GM23338 (cell line): Measurements from ENCODE around the gene NFIC. TPM values are rescaled to one million over a fixed set of nuclear protein-coding genes. Genes with fewer than 3 reads are reported as not detected.

Experiments
- ATAC-seq: fragments of 200-7000 bp; cut with Tn5 transposase; 3 replicates; pipeline ENCODE4 v1.9.1; 2020
- DNase-seq: peaks from one replicate; pipeline ENCODE4 v3.0.0-alpha.2; 2015; ENCODE audit warnings: low spot score
- H2AFZ ChIP-seq: fragments of 200-600 bp; sonication (generic); 2 replicates; pipeline ENCODE4 v1.8.0; 2016; ENCODE audit warnings: antibody characterized with exemption, mild to moderate bottlenecking, moderate library complexity
- H3F3A ChIP-seq: fragments of 200-600 bp; sonication (generic); replicated peaks from 2 replicates; pipeline ENCODE4 v1.8.0; 2017; ENCODE audit warnings: antibody characterized with exemption, mixed run types, low read depth
- H3K27ac ChIP-seq: fragments of 200-600 bp; sonication (generic); 2 replicates; pipeline ENCODE4 v1.6.1; 2016; ENCODE audit warnings: low read depth
- H3K27me3 ChIP-seq: fragments of 200-600 bp; sonication (generic); 2 replicates; pipeline ENCODE4 v1.8.0; 2016; ENCODE audit warnings: mild to moderate bottlenecking, mixed run types, moderate library complexity; ENCODE audit not compliant: insufficient read depth
- H3K36me3 ChIP-seq: fragments of 200-600 bp; sonication (generic); 2 replicates; pipeline ENCODE4 v1.8.0; 2016; ENCODE audit warnings: mild to moderate bottlenecking; ENCODE audit not compliant: insufficient read depth
- H3K4me1 ChIP-seq: fragments of 200-600 bp; sonication (generic); 2 replicates; pipeline ENCODE4 v1.8.0; 2016; ENCODE audit warnings: mild to moderate bottlenecking, moderate library complexity; ENCODE audit not compliant: insufficient read depth
- H3K4me2 ChIP-seq: fragments of 200-600 bp; sonication (generic); 2 replicates; pipeline ENCODE4 v1.7.1; 2017; ENCODE audit warnings: mixed run types
- H3K4me3 ChIP-seq: fragments of 200-600 bp; sonication (generic); 2 replicates; pipeline ENCODE4 v1.6.1; 2016; ENCODE audit warnings: mixed run types
- H3K79me2 ChIP-seq: fragments of 200-600 bp; sonication (generic); replicated peaks from 2 replicates; pipeline ENCODE4 v1.8.0; 2017; ENCODE audit warnings: mild to moderate bottlenecking; ENCODE audit not compliant: insufficient read depth
- H3K9me2 ChIP-seq: fragments of 200-600 bp; sonication (generic); 2 replicates; pipeline ENCODE4 v1.8.0; 2017; ENCODE audit not compliant: insufficient read depth
- H4K20me1 ChIP-seq: fragments of 200-600 bp; sonication (generic); replicated peaks from 2 replicates; pipeline ENCODE4 v1.8.0; 2017; ENCODE audit warnings: mild to moderate bottlenecking; ENCODE audit not compliant: insufficient read depth
- H3K27ac Mint-ChIP-seq: 2 replicates; pipeline ENCODE4 v1.8.0; 2020; ENCODE audit warnings: inconsistent platforms, mild to moderate bottlenecking, moderate library complexity, mixed read lengths
- H3K27me3 Mint-ChIP-seq: 3 replicates; pipeline ENCODE4 v1.8.0; 2022; ENCODE audit warnings: low read depth, mild to moderate bottlenecking, moderate library complexity, mixed read lengths, inconsistent platforms; ENCODE audit not compliant: insufficient read depth, poor library complexity
- H3K36me3 Mint-ChIP-seq: 3 replicates; pipeline ENCODE4 v1.8.0; 2021; ENCODE audit warnings: low read depth, mild to moderate bottlenecking, inconsistent platforms, moderate library complexity, mixed read lengths
- H3K4me1 Mint-ChIP-seq: 3 replicates; pipeline ENCODE4 v1.8.0; 2020; ENCODE audit warnings: mild to moderate bottlenecking, inconsistent platforms, mixed read lengths
- H3K4me3 Mint-ChIP-seq: 3 replicates; pipeline ENCODE4 v1.8.0; 2021; ENCODE audit warnings: moderate library complexity, mild to moderate bottlenecking, inconsistent platforms, mixed read lengths
- H3K9me3 Mint-ChIP-seq: 3 replicates; pipeline ENCODE4 v1.8.0; 2020; ENCODE audit warnings: moderate library complexity, mild to moderate bottlenecking, inconsistent platforms, mixed read lengths
- CREB1 ChIP-seq: fragments of 250-450 bp; sonication (Bioruptor Pico); IDR thresholded peaks from 2 replicates; pipeline ENCODE4 v1.5.0; 2020; ENCODE audit warnings: low read depth, mild to moderate bottlenecking, moderate library complexity
- EZH2 ChIP-seq: fragments of 200-600 bp; sonication (generic); IDR thresholded peaks from one replicate; pipeline ENCODE4 v1.8.0; 2017; ENCODE audit warnings: antibody characterized with exemption, mild to moderate bottlenecking, low read depth; ENCODE audit not compliant: unreplicated experiment
- EZH2phosphoT487 ChIP-seq: fragments of 200-600 bp; sonication (generic); IDR thresholded peaks from one replicate; pipeline ENCODE4 v1.8.1; 2018; ENCODE audit warnings: antibody characterized with exemption; ENCODE audit not compliant: unreplicated experiment
- JUNB ChIP-seq: IDR thresholded peaks from one replicate; pipeline ENCODE4 v1.6.1; 2016; ENCODE audit warnings: antibody characterized with exemption; ENCODE audit not compliant: unreplicated experiment
- NANOG ChIP-seq: IDR thresholded peaks from 2 replicates; pipeline ENCODE4 v1.6.1; 2016; ENCODE audit warnings: antibody characterized with exemption, borderline replicate concordance
- POLR2AphosphoS5 ChIP-seq: IDR thresholded peaks from 2 replicates; pipeline ENCODE4 v1.6.1; 2016; ENCODE audit warnings: antibody characterized with exemption, low read depth
- STAT1 ChIP-seq: IDR thresholded peaks from one replicate; pipeline ENCODE4 v1.6.1; 2016; ENCODE audit warnings: antibody characterized with exemption; ENCODE audit not compliant: unreplicated experiment
- ZNF114 ChIP-seq: fragments of 250-450 bp; sonication (Bioruptor Pico); IDR thresholded peaks from 2 replicates; pipeline ENCODE4 v1.5.0; 2020; ENCODE audit warnings: mild to moderate bottlenecking, moderate library complexity
- ZNF331 ChIP-seq: fragments of 250-450 bp; sonication (Bioruptor Pico); IDR thresholded peaks from 2 replicates; pipeline ENCODE4 v1.5.0; 2020; ENCODE audit warnings: low read depth, mild to moderate bottlenecking, moderate library complexity
- polyA plus RNA-seq: library from polyadenylated mRNA; unstranded; fragments of >200 nt; fragmentation: Nextera tagmentation; extraction: Ambion mirVana; gene quantifications from 2 replicates; pipeline ENCODE4 v1.2.1, GENCODE V29; 2016
- total RNA-seq: library from RNA; depleted of rRNA; stranded (reverse); fragments of >200 nt; shearing (Covaris generic); gene quantifications from 2 replicates; pipeline ENCODE4 v1.2.3, GENCODE V29; 2014
- TF ChIP-seq, protein P1 (sequence below): fragments of 250-450 bp; sonication (Bioruptor Pico); IDR thresholded peaks from 2 replicates; pipeline ENCODE4 v1.5.0; 2020; ENCODE audit warnings: mild to moderate bottlenecking, moderate library complexity
- TF ChIP-seq, protein P2 (sequence below): IDR thresholded peaks from 2 replicates; pipeline ENCODE4 v1.6.1; 2016; ENCODE audit warnings: antibody characterized with exemption
- TF ChIP-seq, protein P3 (sequence below), 2 experiments: fragments of 200-600 bp in 1 of 2; sonication (generic) in 1 of 2; conservative IDR thresholded peaks; 2 replicates each; pipeline versions ENCODE4 v1.5.1 to v1.6.1; 2016 to 2017; ENCODE audit warnings: antibody characterized with exemption in 2 of 2, low read depth in 2 of 2, mild to moderate bottlenecking in 2 of 2, moderate library complexity in 1 of 2

NFIC gene
- total and polyA plus RNA-seq, 2 experiments from 2014 or later = 1.3 to 5.3 TPM

DNA sequence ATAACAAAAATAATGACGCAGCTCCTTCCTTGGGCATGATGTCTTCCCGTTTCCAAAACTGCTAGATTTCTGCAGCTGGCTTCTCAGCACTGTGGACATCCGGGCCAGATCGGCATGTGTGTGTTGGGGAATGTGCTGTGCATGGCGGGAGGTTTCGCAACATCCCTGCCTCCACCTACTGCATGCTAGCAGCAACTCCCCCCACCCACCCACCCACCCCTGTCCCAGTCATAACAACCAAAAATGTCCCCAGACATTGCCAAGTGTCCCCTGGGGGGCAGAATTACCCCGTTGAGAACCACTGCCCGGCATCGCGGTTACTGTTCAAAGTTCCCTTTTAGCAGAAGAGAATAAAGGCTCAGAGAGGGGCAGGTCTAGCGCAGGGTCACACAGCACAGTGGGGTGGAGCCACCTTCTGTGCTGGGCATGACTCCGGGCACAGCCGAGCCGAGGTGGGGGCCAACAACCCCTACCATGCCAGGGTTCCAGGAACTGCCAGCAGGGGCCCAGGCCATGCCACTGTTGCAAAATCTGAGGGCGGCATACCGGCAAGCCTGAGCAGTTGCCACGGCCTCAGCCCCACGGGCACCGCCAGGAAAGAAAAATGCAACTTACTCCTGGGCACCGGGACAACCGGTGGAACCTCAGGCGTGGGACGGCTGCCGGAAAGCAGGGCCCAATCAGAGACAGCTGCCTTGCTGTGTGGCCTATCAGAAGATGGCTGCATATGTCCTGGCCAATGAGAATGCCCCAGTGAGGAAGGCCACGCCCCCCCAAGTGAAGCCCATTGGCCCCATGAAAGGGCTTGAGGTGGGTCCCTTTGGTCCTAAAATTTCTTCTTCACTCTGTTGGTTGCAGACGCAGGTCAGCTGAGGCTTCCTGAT lies 22.5 kb upstream of the NFIC start (continued):
- TF ChIP-seq EZH2 (no peak), STAT1 (no peak), EZH2phosphoT487 (no peak), JUNB (no peak), ZNF114 (CRISPR knock-in tag) (no peak), NANOG (no peak)

DNA sequence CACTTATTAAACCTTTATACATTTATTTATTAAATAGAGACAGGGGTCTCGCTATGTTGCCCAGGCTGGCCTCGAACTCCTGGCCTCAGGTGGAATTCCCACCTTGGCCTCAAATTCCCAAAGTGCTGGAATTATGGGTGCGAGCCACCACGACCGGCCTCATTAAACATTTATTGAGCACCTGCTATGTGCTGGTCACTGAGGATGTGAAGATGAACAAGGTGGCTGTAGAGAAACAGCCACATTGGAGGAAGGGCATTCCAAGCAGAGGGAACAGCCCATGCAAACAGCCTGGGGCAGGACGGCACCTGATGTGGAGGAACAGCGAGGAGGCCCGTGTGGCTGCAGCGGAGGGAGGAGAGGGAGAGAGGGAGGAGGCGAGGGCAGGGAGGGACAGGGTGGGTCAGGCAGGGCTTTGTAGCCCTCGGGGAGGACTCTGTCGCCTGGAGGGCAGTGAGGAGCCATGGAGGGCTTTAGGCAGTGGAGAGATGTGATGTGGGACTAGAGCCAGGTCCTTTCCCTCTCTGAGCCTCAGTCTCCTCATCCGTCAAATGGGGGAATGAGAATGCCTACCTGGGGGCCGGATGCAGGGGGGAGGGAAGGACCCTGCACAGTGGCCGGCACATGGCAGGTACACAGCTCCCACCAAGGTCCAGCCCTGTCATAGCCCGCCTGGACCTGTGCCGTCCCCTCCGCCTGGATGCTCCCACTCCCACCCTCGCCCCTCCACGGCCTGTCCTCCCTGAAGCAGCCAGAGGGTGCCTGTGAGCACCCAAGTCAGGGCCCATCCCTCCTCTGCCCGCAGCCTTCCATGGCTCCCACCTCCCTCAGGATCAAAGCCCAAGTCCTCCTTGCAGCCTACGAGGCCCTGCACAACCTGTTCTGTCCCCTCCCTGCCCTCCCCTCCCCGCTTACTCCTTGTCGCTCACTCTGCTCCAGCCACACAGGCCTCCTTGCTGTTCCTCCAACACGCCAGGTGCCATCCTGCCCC lies 21.5 kb upstream of the NFIC start:
- H2AFZ ChIP-seq = no peak overlapping the region
- H3K4me2 ChIP-seq = no peak overlapping the region
- no peaks in the 10 kb centered on the region for H3K79me2 ChIP-seq
- H3K27ac ChIP-seq = no peak overlapping the region
- Mint-ChIP-seq H3K27me3 (peaks cover 18% of the 10 kb centered on the region), H3K4me1 (no peaks in the 10 kb centered on the region), H3K9me3 (no peaks in the 10 kb centered on the region), H3K4me3 (no peak overlapping the region), H3K36me3 (no peaks in the 10 kb centered on the region), H3K27ac (no peak overlapping the region)
- TF ChIP-seq NANOG (no peak), EZH2phosphoT487 (no peak), CREB1 (no peak), EZH2 (no peak), ZNF331 (CRISPR knock-in tag) (no peak), POLR2AphosphoS5 (no peak), JUNB (no peak)
- TF ChIP-seq, protein P1, sequence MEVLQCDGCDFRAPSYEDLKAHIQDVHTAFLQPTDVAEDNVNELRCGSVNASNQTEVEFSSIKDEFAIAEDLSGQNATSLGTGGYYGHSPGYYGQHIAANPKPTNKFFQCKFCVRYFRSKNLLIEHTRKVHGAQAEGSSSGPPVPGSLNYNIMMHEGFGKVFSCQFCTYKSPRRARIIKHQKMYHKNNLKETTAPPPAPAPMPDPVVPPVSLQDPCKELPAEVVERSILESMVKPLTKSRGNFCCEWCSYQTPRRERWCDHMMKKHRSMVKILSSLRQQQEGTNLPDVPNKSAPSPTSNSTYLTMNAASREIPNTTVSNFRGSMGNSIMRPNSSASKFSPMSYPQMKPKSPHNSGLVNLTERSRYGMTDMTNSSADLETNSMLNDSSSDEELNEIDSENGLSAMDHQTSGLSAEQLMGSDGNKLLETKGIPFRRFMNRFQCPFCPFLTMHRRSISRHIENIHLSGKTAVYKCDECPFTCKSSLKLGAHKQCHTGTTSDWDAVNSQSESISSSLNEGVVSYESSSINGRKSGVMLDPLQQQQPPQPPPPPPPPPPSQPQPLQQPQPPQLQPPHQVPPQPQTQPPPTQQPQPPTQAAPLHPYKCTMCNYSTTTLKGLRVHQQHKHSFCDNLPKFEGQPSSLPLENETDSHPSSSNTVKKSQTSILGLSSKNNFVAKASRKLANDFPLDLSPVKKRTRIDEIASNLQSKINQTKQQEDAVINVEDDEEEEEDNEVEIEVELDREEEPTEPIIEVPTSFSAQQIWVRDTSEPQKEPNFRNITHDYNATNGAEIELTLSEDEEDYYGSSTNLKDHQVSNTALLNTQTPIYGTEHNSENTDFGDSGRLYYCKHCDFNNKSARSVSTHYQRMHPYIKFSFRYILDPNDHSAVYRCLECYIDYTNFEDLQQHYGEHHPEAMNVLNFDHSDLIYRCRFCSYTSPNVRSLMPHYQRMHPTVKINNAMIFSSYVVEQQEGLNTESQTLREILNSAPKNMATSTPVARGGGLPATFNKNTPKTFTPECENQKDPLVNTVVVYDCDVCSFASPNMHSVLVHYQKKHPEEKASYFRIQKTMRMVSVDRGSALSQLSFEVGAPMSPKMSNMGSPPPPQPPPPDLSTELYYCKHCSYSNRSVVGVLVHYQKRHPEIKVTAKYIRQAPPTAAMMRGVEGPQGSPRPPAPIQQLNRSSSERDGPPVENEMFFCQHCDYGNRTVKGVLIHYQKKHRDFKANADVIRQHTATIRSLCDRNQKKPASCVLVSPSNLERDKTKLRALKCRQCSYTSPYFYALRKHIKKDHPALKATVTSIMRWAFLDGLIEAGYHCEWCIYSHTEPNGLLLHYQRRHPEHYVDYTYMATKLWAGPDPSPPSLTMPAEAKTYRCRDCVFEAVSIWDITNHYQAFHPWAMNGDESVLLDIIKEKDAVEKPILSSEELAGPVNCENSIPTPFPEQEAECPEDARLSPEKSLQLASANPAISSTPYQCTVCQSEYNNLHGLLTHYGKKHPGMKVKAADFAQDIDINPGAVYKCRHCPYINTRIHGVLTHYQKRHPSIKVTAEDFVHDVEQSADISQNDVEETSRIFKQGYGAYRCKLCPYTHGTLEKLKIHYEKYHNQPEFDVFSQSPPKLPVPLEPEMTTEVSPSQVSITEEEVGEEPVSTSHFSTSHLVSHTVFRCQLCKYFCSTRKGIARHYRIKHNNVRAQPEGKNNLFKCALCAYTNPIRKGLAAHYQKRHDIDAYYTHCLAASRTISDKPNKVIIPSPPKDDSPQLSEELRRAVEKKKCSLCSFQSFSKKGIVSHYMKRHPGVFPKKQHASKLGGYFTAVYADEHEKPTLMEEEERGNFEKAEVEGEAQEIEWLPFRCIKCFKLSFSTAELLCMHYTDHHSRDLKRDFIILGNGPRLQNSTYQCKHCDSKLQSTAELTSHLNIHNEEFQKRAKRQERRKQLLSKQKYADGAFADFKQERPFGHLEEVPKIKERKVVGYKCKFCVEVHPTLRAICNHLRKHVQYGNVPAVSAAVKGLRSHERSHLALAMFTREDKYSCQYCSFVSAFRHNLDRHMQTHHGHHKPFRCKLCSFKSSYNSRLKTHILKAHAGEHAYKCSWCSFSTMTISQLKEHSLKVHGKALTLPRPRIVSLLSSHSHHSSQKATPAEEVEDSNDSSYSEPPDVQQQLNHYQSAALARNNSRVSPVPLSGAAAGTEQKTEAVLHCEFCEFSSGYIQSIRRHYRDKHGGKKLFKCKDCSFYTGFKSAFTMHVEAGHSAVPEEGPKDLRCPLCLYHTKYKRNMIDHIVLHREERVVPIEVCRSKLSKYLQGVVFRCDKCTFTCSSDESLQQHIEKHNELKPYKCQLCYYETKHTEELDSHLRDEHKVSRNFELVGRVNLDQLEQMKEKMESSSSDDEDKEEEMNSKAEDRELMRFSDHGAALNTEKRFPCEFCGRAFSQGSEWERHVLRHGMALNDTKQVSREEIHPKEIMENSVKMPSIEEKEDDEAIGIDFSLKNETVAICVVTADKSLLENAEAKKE (CRISPR knock-in tag) = no peak
- TF ChIP-seq, protein P2, sequence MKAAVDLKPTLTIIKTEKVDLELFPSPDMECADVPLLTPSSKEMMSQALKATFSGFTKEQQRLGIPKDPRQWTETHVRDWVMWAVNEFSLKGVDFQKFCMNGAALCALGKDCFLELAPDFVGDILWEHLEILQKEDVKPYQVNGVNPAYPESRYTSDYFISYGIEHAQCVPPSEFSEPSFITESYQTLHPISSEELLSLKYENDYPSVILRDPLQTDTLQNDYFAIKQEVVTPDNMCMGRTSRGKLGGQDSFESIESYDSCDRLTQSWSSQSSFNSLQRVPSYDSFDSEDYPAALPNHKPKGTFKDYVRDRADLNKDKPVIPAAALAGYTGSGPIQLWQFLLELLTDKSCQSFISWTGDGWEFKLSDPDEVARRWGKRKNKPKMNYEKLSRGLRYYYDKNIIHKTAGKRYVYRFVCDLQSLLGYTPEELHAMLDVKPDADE = no peak
- TF ChIP-seq, protein P3, sequence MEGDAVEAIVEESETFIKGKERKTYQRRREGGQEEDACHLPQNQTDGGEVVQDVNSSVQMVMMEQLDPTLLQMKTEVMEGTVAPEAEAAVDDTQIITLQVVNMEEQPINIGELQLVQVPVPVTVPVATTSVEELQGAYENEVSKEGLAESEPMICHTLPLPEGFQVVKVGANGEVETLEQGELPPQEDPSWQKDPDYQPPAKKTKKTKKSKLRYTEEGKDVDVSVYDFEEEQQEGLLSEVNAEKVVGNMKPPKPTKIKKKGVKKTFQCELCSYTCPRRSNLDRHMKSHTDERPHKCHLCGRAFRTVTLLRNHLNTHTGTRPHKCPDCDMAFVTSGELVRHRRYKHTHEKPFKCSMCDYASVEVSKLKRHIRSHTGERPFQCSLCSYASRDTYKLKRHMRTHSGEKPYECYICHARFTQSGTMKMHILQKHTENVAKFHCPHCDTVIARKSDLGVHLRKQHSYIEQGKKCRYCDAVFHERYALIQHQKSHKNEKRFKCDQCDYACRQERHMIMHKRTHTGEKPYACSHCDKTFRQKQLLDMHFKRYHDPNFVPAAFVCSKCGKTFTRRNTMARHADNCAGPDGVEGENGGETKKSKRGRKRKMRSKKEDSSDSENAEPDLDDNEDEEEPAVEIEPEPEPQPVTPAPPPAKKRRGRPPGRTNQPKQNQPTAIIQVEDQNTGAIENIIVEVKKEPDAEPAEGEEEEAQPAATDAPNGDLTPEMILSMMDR (conservative IDR thresholded peaks at IDR 0.05; ENCODE audit: low read depth in 2 of 2) = no peak
- no peak for ATAC-seq
- H3K4me3 ChIP-seq = no peak overlapping the region
- no peaks in the 10 kb centered on the region for H4K20me1 ChIP-seq
- no peaks in the 10 kb centered on the region for H3K9me2 ChIP-seq
- H3F3A ChIP-seq = no peaks in the 10 kb centered on the region
- H3K4me1 ChIP-seq = no peaks in the 10 kb centered on the region
- no peaks in the 10 kb centered on the region for H3K36me3 ChIP-seq
- no peaks in the 10 kb centered on the region for H3K27me3 ChIP-seq
- no peak for DNase-seq
